HepG2 (cell line): Measurements from ENCODE around the gene STXBP2. TPM values are rescaled to one million over a fixed set of nuclear protein-coding genes. Genes with fewer than 3 reads are reported as not detected.
A peak's percentile ranks its signal among the peaks of the same experiment; 100 is the strongest.

Experiments used
- ATAC-seq: fragments of 200-7000 bp; cut with Tn5 transposase; 3 replicates; pipeline ENCODE4 v1.9.1; 2020; ENCODE audit warnings: mild to moderate bottlenecking, moderate library complexity
- BruUV-seq: library from RNA; stranded (reverse); fragments of 400-500 nt; replicated peaks from 2 replicates; lab custom pipeline; 2021; lab: Mats Ljungman, UMichigan
- CTCF ChIA-PET: fragments of 300-600 bp; formaldehyde crosslinking; extraction: SDS; loops from one replicate; lab custom pipeline; 2021; ENCODE audit warnings: low total read pairs, inconsistent platforms, low intra/inter-chr PET ratio; lab: Yijun Ruan, JAX
- POLR2A ChIA-PET: fragments of 350-600 bp; sonication (Branson Sonifier 250); formaldehyde crosslinking; loops from one replicate; lab custom pipeline; 2020; ENCODE audit warnings: antibody characterized with exemption, inconsistent platforms; lab: Yijun Ruan, JAX
- DNase-seq: peaks from one replicate; pipeline ENCODE4 v3.0.0-alpha.2; 2015; ENCODE audit warnings: low spot score
- FAIRE-seq: peaks from 3 replicates; lab custom pipeline; 2011; peaks lifted over from hg19 to GRCh38; lab: Jason Lieb, UNC
- H2AFZ ChIP-seq: one replicate; pipeline ENCODE4 v1.6.1; 2011; ENCODE audit warnings: low read length, inconsistent platforms
- H3K27ac ChIP-seq: fragments of 300-600 bp; 3 replicates; pipeline ENCODE4 v1.8.0; 2011; ENCODE audit warnings: mixed run types, mild to moderate bottlenecking, mixed read lengths, low read length, inconsistent platforms; ENCODE audit not compliant: insufficient read depth; ENCODE audit errors: extremely low read length
- H3K27me3 ChIP-seq, 2 experiments: fragments of 200-600 bp in 1 of 2; 2 replicates in 1 of 2; 3 replicates in 1 of 2; pipeline versions ENCODE4 v1.6.0 to v1.8.0; 2011; ENCODE audit warnings: low read length in 2 of 2, mild to moderate bottlenecking in 2 of 2, moderate library complexity in 2 of 2, inconsistent platforms in 1 of 2; ENCODE audit not compliant: insufficient read depth in 2 of 2, control insufficient read depth in 1 of 2
- H3K36me3 ChIP-seq, 2 experiments: fragments of 200-600 bp in 1 of 2; replicated peaks in 1 of 2; 2 replicates in 1 of 2; 3 replicates in 1 of 2; pipeline versions ENCODE4 v1.5.1 to v1.8.0; 2011; ENCODE audit warnings: low read length in 2 of 2, inconsistent platforms in 1 of 2; ENCODE audit not compliant: insufficient read depth in 2 of 2, control insufficient read depth in 1 of 2
- H3K4me1 ChIP-seq: 2 replicates; pipeline ENCODE4 v1.5.1; 2012; ENCODE audit warnings: low read length, inconsistent platforms; ENCODE audit not compliant: insufficient read depth
- H3K4me2 ChIP-seq: 2 replicates; pipeline ENCODE4 v1.6.0; 2011; ENCODE audit warnings: low read depth, low read length, inconsistent platforms
- H3K4me3 ChIP-seq, 3 experiments: fragments of 200-600 bp in 1 of 3; sonication (generic), shearing (Covaris generic) in 1 of 3; replicated peaks in 1 of 3; 2 replicates each; pipeline ENCODE4 v1.5.1; 2011 to 2016; ENCODE audit warnings: low read length in 3 of 3, inconsistent platforms in 2 of 3, low read depth in 2 of 3, mild to moderate bottlenecking in 2 of 3, control low read depth in 1 of 3, mixed read lengths in 1 of 3; ENCODE audit not compliant: insufficient read depth in 1 of 3
- H3K79me2 ChIP-seq: one replicate; pipeline ENCODE4 v1.6.1; 2011; ENCODE audit warnings: low read length, inconsistent platforms; ENCODE audit not compliant: insufficient read depth
- H3K9ac ChIP-seq: 2 replicates; pipeline ENCODE4 v1.6.0; 2011; ENCODE audit warnings: mild to moderate bottlenecking, low read depth, low read length, inconsistent platforms; ENCODE audit not compliant: insufficient read depth
- H3K9me3 ChIP-seq: 2 replicates; pipeline ENCODE4 v1.5.1; 2012; ENCODE audit warnings: mild to moderate bottlenecking, low read length
- H4K20me1 ChIP-seq: 2 replicates; pipeline ENCODE4 v1.6.0; 2011; ENCODE audit warnings: inconsistent platforms, mild to moderate bottlenecking, low read length, moderate library complexity; ENCODE audit not compliant: insufficient read depth
- ARNT ChIP-seq: fragments of 450-650 bp; IDR thresholded peaks from 2 replicates; pipeline ENCODE4 v1.6.1; 2017
- NCOR1 ChIP-seq: fragments of 200-600 bp; sonication (generic); IDR thresholded peaks from 2 replicates; pipeline ENCODE4 v1.7.0; 2017; ENCODE audit warnings: antibody characterized with exemption, low read length, borderline replicate concordance
- RFX5 ChIP-seq: IDR thresholded peaks from 2 replicates; pipeline ENCODE4 v1.6.1; 2011; ENCODE audit warnings: low read depth, low read length, improper control_type of control experiment
- ZIK1 ChIP-seq: sonication (generic); formaldehyde crosslinking; IDR thresholded peaks from 2 replicates; pipeline ENCODE4 v1.5.0; 2020; ENCODE audit warnings: mild to moderate bottlenecking, low read depth, missing genetic modification reagents, borderline replicate concordance
- ZNF20 ChIP-seq: sonication (generic); formaldehyde crosslinking; IDR thresholded peaks from 2 replicates; pipeline ENCODE4 v1.4.0; 2020; ENCODE audit warnings: mild to moderate bottlenecking, moderate library complexity, missing genetic modification reagents
- WGBS: methylation state at CpG from one replicate; pipeline ENCODE4 v1.1.6; 2017; ENCODE audit warnings: low lambda C conversion rate; 5-methylcytosine and 5-hydroxymethylcytosine counted together
- in situ Hi-C: cut with HindIII; loops from 2 replicates; pipeline ENCODE4 v1.10.0; 2017; ENCODE audit warnings: low pct_unique_long_range_greater_than_20kb; ENCODE audit not compliant: extremely low pct_ligation_motif_present
- intact Hi-C: fragments of 100-400 bp; cut with micrococcal nuclease; formaldehyde crosslinking; loops from one replicate; pipeline ENCODE4 v1.10.0; 2022; ENCODE audit not compliant: unreplicated experiment
- polyA plus RNA-seq, 8 experiments: library from polyadenylated mRNA; depleted of rRNA in 3 of 8; stranded (reverse) in 7 of 8; unstranded in 1 of 8; fragments of >200 nt; fragmentation: Illumina TruSeq in 4 of 8; extraction: Trizol in 4 of 8; gene quantifications; 2 replicates each; pipeline versions ENCODE4 v1.2.1 to v1.2.3, GENCODE V29; 2011 to 2016; ENCODE audit warnings: low read depth in 4 of 8, missing spikeins in 1 of 8, mixed read lengths in 1 of 8; ENCODE audit not compliant: insufficient read depth in 1 of 8
- total RNA-seq, 5 experiments: library from RNA; depleted of rRNA; stranded (reverse); fragments of >200 nt; fragmentation: Illumina TruSeq; extraction: Trizol; gene quantifications; 2 replicates each; pipeline ENCODE4 v1.2.3, GENCODE V29; 2016; ENCODE audit warnings: low read depth in 1 of 5
- TF ChIP-seq, protein P1 (sequence below): sonication (generic); formaldehyde crosslinking; IDR thresholded peaks from 2 replicates; pipeline ENCODE4 v1.4.0; 2020; ENCODE audit warnings: missing genetic modification reagents
- TF ChIP-seq, protein P2 (sequence below): sonication (generic); formaldehyde crosslinking; IDR thresholded peaks from 2 replicates; pipeline ENCODE4 v1.8.0; 2022; ENCODE audit warnings: low read depth, missing genetic modification reagents
- TF ChIP-seq, protein P3 (sequence below): sonication (generic); formaldehyde crosslinking; IDR thresholded peaks from 2 replicates; pipeline ENCODE4 v1.8.1; 2023; ENCODE audit warnings: mild to moderate bottlenecking, missing genetic modification reagents
- TF ChIP-seq, protein P4 (sequence below): sonication (generic); formaldehyde crosslinking; IDR thresholded peaks from 2 replicates; pipeline ENCODE4 v1.4.0; 2020; ENCODE audit warnings: missing genetic modification reagents

STXBP2 gene
- total and polyA plus RNA-seq, 2 of the 13 experiments (the other 11 are each of a cell fraction or from before 2014, with no cell fraction given): 22.8 to 40.1 TPM

- TF ChIP-seq ZIK1 (CRISPR knock-in tag) (no peak), NCOR1 (no peak), ZNF20 (CRISPR knock-in tag) (no peak), RFX5 (no peak)
- TF ChIP-seq, protein P1, sequence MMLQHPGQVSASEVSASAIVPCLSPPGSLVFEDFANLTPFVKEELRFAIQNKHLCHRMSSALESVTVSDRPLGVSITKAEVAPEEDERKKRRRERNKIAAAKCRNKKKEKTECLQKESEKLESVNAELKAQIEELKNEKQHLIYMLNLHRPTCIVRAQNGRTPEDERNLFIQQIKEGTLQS (CRISPR knock-in tag): no peak
- TF ChIP-seq, protein P2, sequence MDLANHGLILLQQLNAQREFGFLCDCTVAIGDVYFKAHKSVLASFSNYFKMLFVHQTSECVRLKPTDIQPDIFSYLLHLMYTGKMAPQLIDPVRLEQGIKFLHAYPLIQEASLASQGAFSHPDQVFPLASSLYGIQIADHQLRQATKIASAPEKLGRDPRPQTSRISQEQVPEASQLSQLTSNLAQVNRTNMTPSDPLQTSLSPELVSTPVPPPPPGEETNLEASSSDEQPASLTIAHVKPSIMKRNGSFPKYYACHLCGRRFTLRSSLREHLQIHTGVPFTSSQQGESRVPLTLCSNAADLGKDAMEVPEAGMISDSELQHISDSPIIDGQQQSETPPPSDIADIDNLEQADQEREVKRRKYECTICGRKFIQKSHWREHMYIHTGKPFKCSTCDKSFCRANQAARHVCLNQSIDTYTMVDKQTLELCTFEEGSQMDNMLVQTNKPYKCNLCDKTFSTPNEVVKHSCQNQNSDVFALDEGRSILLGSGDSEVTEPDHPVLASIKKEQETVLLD (CRISPR knock-in tag): no peak
- TF ChIP-seq, protein P3, sequence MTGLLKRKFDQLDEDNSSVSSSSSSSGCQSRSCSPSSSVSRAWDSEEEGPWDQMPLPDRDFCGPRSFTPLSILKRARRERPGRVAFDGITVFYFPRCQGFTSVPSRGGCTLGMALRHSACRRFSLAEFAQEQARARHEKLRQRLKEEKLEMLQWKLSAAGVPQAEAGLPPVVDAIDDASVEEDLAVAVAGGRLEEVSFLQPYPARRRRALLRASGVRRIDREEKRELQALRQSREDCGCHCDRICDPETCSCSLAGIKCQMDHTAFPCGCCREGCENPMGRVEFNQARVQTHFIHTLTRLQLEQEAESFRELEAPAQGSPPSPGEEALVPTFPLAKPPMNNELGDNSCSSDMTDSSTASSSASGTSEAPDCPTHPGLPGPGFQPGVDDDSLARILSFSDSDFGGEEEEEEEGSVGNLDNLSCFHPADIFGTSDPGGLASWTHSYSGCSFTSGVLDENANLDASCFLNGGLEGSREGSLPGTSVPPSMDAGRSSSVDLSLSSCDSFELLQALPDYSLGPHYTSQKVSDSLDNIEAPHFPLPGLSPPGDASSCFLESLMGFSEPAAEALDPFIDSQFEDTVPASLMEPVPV (CRISPR knock-in tag): no peak
These were observed 33.0 kb upstream of the STXBP2 start (continued) for GRCh38 chr19:7603919-7604318.

DNA sequence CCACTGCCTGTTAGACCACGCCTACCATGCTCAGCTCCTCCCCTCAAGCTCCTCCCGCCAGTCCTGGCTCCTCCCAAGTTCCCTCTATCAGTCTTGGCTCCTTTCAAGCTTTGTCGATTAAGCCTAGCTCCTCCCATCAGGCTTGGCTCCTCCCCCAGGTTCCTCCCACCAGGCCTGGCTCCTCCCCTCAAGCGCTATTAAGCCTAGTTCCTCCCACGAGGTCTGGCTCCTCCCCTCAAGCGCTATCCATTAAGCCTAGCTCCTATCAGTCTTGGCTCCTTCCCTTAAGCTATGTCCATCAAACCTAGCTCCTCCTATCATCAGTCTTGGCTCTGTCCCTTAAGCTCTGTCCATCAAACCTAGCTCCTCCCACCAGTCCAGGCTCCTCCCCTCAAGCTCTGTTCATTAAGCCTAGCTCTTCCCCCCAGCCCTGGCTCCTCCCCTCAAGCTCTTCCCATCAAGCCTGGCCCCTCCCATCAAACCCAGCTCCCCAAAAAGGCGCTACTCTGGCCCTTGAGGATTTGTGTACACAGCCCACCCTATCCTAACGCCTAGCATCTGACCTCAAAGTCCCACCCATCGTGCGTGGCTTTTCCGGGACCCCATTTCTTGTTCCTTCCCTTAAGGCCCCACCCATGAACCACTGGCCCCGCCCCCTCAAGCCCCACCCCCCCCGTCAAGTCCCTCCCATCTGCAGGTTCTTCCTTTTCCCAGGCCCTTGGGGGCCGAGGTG is 31.3 kb upstream of the STXBP2 start:
- ATAC-seq (peak; percentile 70), FAIRE-seq (no peak), DNase-seq (peak; percentile 57)
- no peak overlapping the region for H3K27ac ChIP-seq
- H3K9ac ChIP-seq: no peak overlapping the region
- H3K9me3 ChIP-seq: no peaks in the 10 kb centered on the region
- CTCF ChIA-PET: no interaction called here
- intact Hi-C loops (no loop called here), in situ Hi-C loops (no loop called here)
- H3K36me3 ChIP-seq: peaks cover 33 to 58% of the 10 kb centered on the region in 2 experiments
- no peaks in the 10 kb centered on the region; the same call in 1 of the 2 replicates for H3K4me1 ChIP-seq
- no TSS peak for BruUV-seq
- H3K4me3 ChIP-seq: no peak overlapping the region
- H3K27me3 ChIP-seq: no peaks in the 10 kb centered on the region
- peaks cover 36% of the 10 kb centered on the region for H3K79me2 ChIP-seq
- WGBS: 92% methylated on average over 14 of the region's 14 CpGs
- no peak overlapping the region for H3K4me2 ChIP-seq
- peaks cover 41% of the 10 kb centered on the region for H4K20me1 ChIP-seq
- POLR2A ChIA-PET: interaction anchor here (1.4 to 1.9 kb wide), 2 partner anchors 10 to 24 kb away, joined by 8 to 21 read pairs; partner anchors contain the start of genes CAMSAP3, PET100 and XAB2
- H2AFZ ChIP-seq: no peak overlapping the region
- TF ChIP-seq, protein P4, sequence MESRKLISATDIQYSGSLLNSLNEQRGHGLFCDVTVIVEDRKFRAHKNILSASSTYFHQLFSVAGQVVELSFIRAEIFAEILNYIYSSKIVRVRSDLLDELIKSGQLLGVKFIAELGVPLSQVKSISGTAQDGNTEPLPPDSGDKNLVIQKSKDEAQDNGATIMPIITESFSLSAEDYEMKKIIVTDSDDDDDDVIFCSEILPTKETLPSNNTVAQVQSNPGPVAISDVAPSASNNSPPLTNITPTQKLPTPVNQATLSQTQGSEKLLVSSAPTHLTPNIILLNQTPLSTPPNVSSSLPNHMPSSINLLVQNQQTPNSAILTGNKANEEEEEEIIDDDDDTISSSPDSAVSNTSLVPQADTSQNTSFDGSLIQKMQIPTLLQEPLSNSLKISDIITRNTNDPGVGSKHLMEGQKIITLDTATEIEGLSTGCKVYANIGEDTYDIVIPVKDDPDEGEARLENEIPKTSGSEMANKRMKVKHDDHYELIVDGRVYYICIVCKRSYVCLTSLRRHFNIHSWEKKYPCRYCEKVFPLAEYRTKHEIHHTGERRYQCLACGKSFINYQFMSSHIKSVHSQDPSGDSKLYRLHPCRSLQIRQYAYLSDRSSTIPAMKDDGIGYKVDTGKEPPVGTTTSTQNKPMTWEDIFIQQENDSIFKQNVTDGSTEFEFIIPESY (CRISPR knock-in tag): peak; percentile 67; the same call in 1 of the 2 replicates
- no peak for TF ChIP-seq ARNT
